MCF 10A (cell line): ENCODE data around the gene RXRB. TPM values are rescaled to one million over a fixed set of nuclear protein-coding genes. Genes with fewer than 3 reads are reported as not detected.
"Not testable (repeated sequence)": the region's sequence is repeated elsewhere in the genome, so short reads cannot be mapped to it uniquely, and the experiment has no call there.

Experiments used
- BruUV-seq: library from RNA; stranded (reverse); fragments of 400-500 nt; replicated peaks from 2 replicates; lab custom pipeline; 2021; lab: Mats Ljungman, UMichigan
- CTCF ChIA-PET: fragments of 300-600 bp; sonication (Branson Sonifier 250); formaldehyde crosslinking; extraction: SDS; loops from one replicate; lab custom pipeline; 2021; ENCODE audit warnings: antibody characterized with exemption, inconsistent platforms; lab: Yijun Ruan, JAX
- POLR2A ChIA-PET: fragments of 300-600, 350-650 bp; sonication (Branson Sonifier 250); formaldehyde crosslinking; extraction: SDS; loops from one replicate; lab custom pipeline; 2020; ENCODE audit warnings: antibody characterized with exemption, inconsistent platforms; lab: Yijun Ruan, JAX
- DNase-seq: peaks from one replicate; pipeline ENCODE4 v3.0.0-alpha.2; 2018; ENCODE audit not compliant: unreplicated experiment
- H3K27ac Mint-ChIP-seq: one replicate; pipeline ENCODE4 v1.8.0; 2022; ENCODE audit warnings: mild to moderate bottlenecking, low read depth, mixed read lengths; ENCODE audit not compliant: unreplicated experiment
- H3K27me3 Mint-ChIP-seq: one replicate; pipeline ENCODE4 v1.8.0; 2022; ENCODE audit warnings: mixed read lengths; ENCODE audit not compliant: insufficient read depth, unreplicated experiment
- H3K36me3 Mint-ChIP-seq: one replicate; pipeline ENCODE4 v1.8.0; 2022; ENCODE audit warnings: mild to moderate bottlenecking, moderate library complexity, mixed read lengths; ENCODE audit not compliant: insufficient read depth, unreplicated experiment
- H3K4me1 Mint-ChIP-seq: one replicate; pipeline ENCODE4 v1.8.0; 2022; ENCODE audit warnings: mixed read lengths; ENCODE audit not compliant: insufficient read depth, unreplicated experiment
- H3K4me3 Mint-ChIP-seq: one replicate; pipeline ENCODE4 v1.8.0; 2022; ENCODE audit warnings: mild to moderate bottlenecking, moderate library complexity, mixed read lengths; ENCODE audit not compliant: unreplicated experiment
- H3K9me3 Mint-ChIP-seq: one replicate; pipeline ENCODE4 v1.8.0; 2022; ENCODE audit warnings: mixed read lengths; ENCODE audit not compliant: unreplicated experiment
- CTCF ChIP-seq: fragments of 200-600 bp; IDR thresholded peaks from one replicate; pipeline ENCODE4 v1.8.0; 2022; ENCODE audit warnings: antibody characterized with exemption, mild to moderate bottlenecking; ENCODE audit not compliant: unreplicated experiment
- intact Hi-C: fragments of 100-400 bp; cut with micrococcal nuclease; formaldehyde crosslinking; loops from 2 replicates; pipeline ENCODE4 v1.14.1; 2022
- total RNA-seq: library from RNA; stranded (reverse); gene quantifications from 2 replicates; pipeline ENCODE4 v1.2.3, GENCODE V29; 2022

Gene RXRB
- total RNA-seq, 1 experiment from 2014 or later, result 35.1 TPM

DNA sequence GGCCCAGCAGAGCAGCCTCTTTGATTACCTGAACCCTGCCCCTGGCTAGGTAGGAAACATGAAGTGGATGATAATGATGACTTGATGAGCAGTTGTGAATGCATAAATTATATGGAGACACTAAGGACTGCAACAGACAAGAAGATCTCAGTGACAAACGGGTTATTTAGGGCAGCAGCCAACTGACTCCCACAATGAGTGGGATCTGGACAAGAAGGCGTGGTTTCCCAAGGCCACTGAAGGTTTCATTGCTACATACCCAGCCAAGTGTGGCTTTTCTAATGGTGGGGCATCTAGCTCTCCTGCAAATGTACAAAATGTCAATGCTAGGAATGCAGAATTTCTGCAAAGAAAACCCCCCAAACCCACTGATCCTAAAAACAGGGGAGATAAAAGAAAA, 37.3 kb upstream of the RXRB start:
- intact Hi-C loops, result no loop called here
- no peak for TF ChIP-seq CTCF
- Mint-ChIP-seq H3K4me3 (no peak overlapping the region), H3K4me1 (no peaks in the 10 kb centered on the region), H3K9me3 (no peaks in the 10 kb centered on the region), H3K27ac (no peak overlapping the region), H3K36me3 (no peaks in the 10 kb centered on the region), H3K27me3 (peaks cover 57% of the 10 kb centered on the region)
- DNase-seq, result no peak
- ChIA-PET POLR2A (interaction anchor here (1.0 to 1.4 kb wide), 2 partner anchors 16 to 34 kb away, joined by 4 to 5 read pairs; partner anchors contain the start of gene VPS52), CTCF (interaction anchor here (0.8 to 1.1 kb wide), 2 partner anchors 41 to 108 kb away, joined by 3 read pairs; no protein-coding TSS in a partner anchor)
- BruUV-seq, result no TSS peak

- no peak overlapping the region for H3K4me3 Mint-ChIP-seq
- POLR2A ChIA-PET, result no interaction called here
- no peaks in the 10 kb centered on the region for H3K36me3 Mint-ChIP-seq
- no peak overlapping the region for H3K27ac Mint-ChIP-seq
- peaks cover 56% of the 10 kb centered on the region for H3K27me3 Mint-ChIP-seq
- no peak for DNase-seq
- CTCF ChIA-PET, result interaction anchor here (0.6 to 0.7 kb wide), 2 partner anchors 8 to 304 kb away, joined by 3 to 5 read pairs; no protein-coding TSS in a partner anchor
- BruUV-seq, result no TSS peak
- no peak for TF ChIP-seq CTCF
- intact Hi-C loops, result no loop called here
- H3K4me1 Mint-ChIP-seq, result no peaks in the 10 kb centered on the region
- H3K9me3 Mint-ChIP-seq, result no peaks in the 10 kb centered on the region
Observed at GRCh38 chr6:33236852-33237251, 36.4 kb upstream of the RXRB start.

- no peak for DNase-seq
- Mint-ChIP-seq H3K4me3 (no peak overlapping the region), H3K4me1 (no peaks in the 10 kb centered on the region), H3K27me3 (peaks cover 59% of the 10 kb centered on the region), H3K9me3 (no peaks in the 10 kb centered on the region), H3K27ac (no peak overlapping the region), H3K36me3 (no peaks in the 10 kb centered on the region)
- ChIA-PET POLR2A (no interaction called here), CTCF (interaction anchor here (0.6 to 1.5 kb wide), 4 partner anchors 8 to 87 kb away, joined by 3 to 5 read pairs (median 4); no protein-coding TSS in a partner anchor)
- intact Hi-C loops, result no loop called here
- no peak for TF ChIP-seq CTCF
- no TSS peak for BruUV-seq
Observed at GRCh38 chr6:33236328-33236727, 35.9 kb upstream of the RXRB start.

GRCh38 chr6:33235221-33235634, 34.8 kb upstream of the RXRB start:
- H3K4me3 Mint-ChIP-seq, result no peak overlapping the region
- intact Hi-C loops, result no loop called here
- no peaks in the 10 kb centered on the region for H3K9me3 Mint-ChIP-seq
- CTCF ChIA-PET, result interaction anchor here (0.7 to 1.5 kb wide), 5 partner anchors 9 to 250 kb away, joined by 3 to 5 read pairs (median 4); no protein-coding TSS in a partner anchor
- H3K4me1 Mint-ChIP-seq, result no peaks in the 10 kb centered on the region
- BruUV-seq, result no TSS peak
- DNase-seq, result no peak
- no peaks in the 10 kb centered on the region for H3K36me3 Mint-ChIP-seq
- no peak for TF ChIP-seq CTCF
- POLR2A ChIA-PET, result no interaction called here
- H3K27ac Mint-ChIP-seq, result no peak overlapping the region
- H3K27me3 Mint-ChIP-seq, result peaks cover 61% of the 10 kb centered on the region

DNA sequence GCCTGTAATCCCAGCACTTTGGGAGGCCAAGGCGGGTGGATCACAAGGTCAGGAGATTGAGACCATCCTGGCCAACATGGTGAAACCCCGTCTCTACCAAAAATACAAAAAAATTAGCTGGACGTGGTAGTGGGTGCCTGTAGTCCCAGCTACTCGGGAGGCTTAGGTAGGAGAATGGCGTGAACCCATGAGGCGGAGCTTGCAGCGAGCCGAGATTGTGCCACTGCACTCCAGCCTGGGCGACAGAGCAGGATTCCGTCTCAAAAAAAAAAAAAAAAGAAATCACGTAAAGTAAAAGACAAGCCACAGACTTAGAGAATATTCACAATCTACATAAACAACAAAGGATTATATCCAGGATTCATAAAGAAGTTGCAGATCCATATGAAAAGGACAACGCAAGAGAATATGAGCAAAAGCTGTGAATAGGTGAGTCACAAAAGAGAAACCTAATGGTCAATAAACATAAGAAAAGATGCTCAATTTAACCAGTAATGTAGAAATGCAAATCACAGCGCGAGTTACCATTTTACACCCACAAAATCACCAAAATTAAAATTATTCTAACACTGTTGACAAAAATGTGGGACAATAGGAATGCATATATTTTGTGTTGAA, 26.1 kb upstream of the RXRB start:
- DNase-seq, H3K4me3 Mint-ChIP-seq: not testable (repeated sequence)

More for the DNA sequence above, 26.1 kb upstream of the RXRB start:
- peaks cover 66% of the 10 kb centered on the region for H3K27me3 Mint-ChIP-seq
- H3K4me1 Mint-ChIP-seq, H3K9me3 Mint-ChIP-seq, intact Hi-C loops, H3K27ac Mint-ChIP-seq, H3K36me3 Mint-ChIP-seq, BruUV-seq: not testable (repeated sequence)
- ChIA-PET POLR2A (interaction anchor here (0.6 to 1.0 kb wide), 3 partner anchors 21 to 1416 kb away, joined by 3 to 4 read pairs (median 3); no protein-coding TSS in a partner anchor), CTCF (interaction anchor here (0.6 to 1.0 kb wide), 2 partner anchors 107 to 240 kb away, joined by 3 read pairs; no protein-coding TSS in a partner anchor)
